Prostate gland (tissue), 2 donors: ENCODE results near the gene CDH10.

Experiments
- CTCF ChIP-seq, 4 experiments: fragments of 200-600 bp in 2 of 4; fragments of 450-650 bp in 2 of 4; sonication (generic) in 2 of 4; IDR thresholded peaks; 1 replicate in 3 of 4; 2 replicates in 1 of 4; pipeline ENCODE4 v1.5.1; 2016 to 2019; ENCODE audit warnings: antibody characterized with exemption in 4 of 4, mild to moderate bottlenecking in 2 of 4, moderate library complexity in 2 of 4
- POLR2A ChIP-seq: fragments of 450-650 bp; IDR thresholded peaks from one replicate; pipeline ENCODE4 v1.6.1; 2016; ENCODE audit warnings: antibody characterized with exemption, mild to moderate bottlenecking
- POLR2AphosphoS5 ChIP-seq: sonication (generic); formaldehyde crosslinking; IDR thresholded peaks from one replicate; pipeline ENCODE4 v1.6.1; 2017; ENCODE audit warnings: antibody characterized with exemption

- TF ChIP-seq CTCF (IDR thresholded peaks at IDR 0.05) (no peak), POLR2AphosphoS5 (no peak), POLR2A (no peak)
Measured at GRCh38 chr5:24609706-24610105, 35.1 kb downstream of the CDH10 start.
